HG02571 (cell line): ENCODE measurements around the gene HSF2BP.
"Not testable (repeated sequence)": the region's sequence is repeated elsewhere in the genome, so short reads cannot be mapped to it uniquely, and the experiment has no call there.

ENCODE experiments used
- ATAC-seq: cut with Tn5 transposase; IDR thresholded peaks from one replicate; pipeline ENCODE4 v1.9.1; 2021; ENCODE audit warnings: mild to moderate bottlenecking, moderate library complexity; ENCODE audit not compliant: unreplicated experiment

HSF2BP gene

DNA sequence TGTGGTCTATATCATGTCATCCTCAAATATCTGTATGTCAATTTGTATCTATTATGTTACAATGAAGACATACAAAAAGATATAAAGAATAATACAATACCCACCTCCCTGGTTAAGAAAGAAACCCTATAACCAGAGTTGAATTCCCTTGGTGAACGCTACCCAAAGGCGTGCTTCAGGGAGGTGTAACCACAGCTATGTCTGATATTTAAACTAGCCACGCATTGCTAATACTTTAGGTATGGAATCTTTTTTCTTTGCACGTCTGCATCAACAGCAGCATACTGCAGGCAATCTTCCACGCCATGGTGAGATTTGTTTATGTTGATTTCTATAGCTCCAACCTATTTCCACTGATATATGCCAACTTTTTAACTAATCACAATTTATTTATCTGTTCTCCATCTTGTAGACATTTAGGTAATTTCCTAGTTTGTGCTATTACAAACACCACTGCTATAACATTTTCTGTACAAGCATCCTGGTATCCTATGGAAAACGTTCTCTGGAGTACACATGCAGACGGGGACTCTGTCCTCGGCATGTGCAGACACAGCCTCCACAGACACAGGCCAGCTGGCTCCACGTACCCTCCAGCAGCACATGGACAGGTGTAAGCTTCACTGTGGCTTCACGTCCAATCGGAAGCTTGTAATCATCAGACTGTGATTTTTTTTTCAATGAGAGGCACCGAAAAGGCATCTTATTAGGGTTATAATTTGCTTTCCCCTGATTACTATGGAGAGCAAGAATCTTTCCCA is 58.5 kb downstream of the HSF2BP start:
- no peak for ATAC-seq

DNA sequence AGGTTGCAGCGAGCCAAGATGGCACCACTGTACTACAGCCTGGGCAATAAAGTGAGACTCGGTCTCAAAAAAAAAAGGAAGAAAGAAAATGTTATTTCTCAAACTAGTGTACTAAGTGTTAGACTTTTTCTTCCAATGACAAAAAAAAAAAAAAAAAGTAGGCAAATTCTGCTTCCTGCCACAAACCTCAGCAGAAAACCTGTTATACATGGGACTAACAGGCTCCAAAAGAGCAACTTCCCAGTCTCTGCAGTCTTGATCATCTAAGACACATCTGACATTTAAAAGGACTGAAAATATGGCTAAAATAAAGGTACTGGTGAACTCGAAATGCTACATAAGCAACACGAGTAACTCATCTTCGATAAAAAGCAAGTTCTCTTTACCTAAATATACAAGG is 59.6 kb downstream of the HSF2BP start:
- no peak for ATAC-seq

DNA sequence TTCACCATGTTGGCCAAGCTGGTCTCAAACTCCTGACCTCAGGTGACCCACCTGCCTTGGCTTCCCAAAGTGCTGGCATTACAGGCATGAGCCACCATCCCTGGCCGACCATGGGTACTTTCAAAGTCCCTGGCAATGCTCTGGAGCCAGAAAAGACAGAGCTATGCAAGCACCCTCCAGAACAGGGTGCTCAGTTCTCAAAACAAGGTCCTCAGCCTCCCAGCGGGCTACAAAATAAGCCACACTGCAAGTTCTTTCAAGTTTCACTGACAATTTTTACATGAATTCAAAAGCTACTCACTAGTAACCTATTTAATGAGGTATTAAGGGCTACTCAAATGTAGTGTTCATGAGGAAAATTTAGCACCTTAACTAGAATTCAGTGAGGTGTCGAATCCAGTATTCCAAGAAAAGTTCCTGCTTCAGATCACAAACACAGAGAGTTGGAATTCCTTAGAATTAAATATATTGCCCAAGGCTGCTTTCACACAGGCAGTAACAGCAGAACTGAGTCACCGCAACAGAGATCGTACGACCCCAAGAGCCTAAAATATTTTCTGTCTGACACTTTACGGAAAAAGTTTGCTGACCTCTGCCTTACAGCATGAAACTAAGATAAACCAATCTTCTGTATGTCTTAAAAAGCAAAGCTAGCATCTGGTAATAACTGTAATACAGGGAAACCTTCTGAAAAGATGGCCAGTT is 60.7 kb downstream of the HSF2BP start:
- ATAC-seq = no peak

DNA sequence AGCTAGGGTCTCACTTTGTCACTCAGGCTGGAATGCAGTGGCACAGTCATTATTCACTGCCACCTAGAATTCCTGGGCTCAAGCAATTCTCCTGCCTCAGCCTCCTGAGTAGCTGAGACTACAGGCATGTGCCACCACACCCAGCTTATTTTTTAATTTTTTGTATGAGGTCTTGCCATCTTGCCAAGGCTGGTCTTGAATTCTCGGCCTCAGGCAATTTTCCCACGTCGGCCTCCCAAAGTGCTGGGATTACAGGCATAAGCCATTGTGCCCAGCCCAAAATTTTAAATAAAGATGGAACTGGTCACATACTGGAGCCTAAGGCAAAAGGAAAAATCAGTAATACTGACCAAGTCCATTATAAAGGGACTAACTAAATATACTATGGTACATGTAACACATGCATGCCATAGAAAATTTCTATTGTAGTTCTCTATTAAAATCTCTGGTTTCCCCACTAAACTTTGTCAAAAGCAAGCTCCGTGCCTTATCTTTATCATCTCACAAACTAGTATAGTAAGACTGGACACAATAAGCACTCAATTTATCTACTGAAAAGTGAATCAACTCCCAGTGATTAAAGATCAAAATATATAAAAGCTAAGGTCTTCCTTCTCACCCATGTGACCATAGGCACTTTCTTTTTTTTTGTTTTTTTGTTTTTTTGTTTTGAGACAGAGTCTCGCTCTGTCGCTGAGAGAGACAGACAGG is 61.6 kb downstream of the HSF2BP start:
- ATAC-seq = no peak

DNA sequence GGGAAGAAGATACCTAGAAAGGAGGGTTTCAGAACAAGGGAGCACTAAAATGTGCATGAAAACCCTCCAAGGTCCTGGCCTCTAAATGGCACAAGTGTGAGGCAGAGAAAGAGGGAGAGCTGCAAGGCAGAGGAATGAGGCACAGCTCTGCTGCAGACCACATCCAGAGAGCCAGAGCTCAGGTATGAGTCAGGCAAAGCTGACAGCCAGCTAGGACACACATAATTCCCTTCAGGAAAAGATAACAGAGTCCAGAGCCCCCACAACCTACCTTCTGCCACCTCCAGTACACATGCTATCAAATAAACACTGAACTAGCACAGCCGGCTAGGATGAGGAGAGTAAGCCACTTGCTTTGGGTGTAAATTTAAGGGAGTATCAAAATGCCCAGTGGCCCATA is 62.2 kb downstream of the HSF2BP start:
- ATAC-seq = no peak

DNA sequence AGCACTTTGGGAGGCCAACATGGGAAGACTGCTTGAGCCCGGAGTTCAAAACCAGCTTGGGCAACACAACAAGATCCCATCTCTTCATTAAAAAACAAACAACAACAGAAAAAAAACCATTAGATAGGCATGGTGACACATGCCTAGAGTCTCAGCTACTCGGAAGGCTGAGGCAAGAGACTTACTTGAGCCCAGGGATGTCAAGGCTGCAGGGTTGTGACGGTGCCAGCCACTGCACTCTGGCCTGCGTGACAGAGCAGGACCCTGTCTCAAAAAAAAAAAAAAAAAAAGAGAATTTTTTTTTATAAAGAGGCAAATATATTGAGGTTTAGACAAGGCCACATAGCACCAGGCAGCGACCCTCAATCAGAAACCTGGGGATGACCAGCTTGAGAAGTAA is 62.7 kb downstream of the HSF2BP start:
- no peak for ATAC-seq

DNA sequence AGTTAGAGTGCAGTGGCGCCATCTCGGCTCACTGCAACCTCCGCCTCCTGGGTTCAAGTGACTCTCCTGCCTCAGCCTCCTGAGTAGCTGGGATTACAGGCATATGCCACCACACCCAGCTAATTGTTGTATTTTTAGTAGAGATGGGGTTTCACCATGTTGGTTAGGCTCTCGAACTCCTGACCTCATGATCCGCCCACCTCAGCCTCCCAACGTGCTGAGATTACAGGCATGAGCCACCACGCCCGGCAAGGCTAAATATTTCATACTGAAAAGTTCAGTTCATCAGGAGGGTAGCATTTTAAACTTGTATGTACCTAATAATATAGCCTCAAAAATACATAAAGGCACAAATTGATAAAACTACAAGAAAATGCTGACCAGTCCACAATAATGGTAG is 63.5 kb downstream of the HSF2BP start:
- not testable (repeated sequence) for ATAC-seq

DNA sequence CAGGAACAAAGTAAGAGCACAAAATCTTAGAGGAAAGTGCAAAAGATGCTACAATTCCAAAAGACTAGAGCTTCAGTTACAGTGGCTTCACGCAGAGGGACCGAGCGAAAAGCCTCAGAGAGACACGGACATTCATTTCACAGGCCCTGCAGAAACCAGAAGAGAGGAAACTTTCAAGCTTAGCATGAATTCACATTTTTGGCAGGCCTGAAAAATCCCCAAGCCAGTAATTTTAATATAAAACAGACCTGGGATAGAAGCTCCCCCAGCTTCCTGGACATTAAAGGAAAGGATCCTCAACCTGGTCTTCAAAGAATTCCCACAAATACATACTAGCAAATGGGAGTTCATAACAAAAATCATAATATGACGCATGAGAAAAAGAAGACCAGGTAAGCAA is 66.2 kb downstream of the HSF2BP start:
- ATAC-seq = no peak

DNA sequence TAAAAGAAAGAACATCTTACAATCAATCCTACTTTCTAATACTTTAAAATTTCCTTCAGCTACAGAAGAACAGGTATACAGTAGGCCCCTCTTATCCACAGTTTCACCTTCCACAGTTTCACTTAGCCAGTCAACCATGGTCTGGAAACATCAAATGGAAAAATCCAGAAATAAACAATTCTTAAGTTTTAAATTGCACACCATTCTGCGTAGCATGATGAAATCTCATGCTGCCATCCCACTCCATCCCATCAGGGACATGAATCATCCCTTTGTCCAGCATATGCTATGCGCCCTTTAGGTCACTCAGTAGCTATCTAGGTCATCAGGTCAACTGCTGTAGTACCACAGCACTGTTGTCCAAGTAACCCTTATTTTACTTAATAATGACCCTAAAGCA is 67.7 kb downstream of the HSF2BP start:
- ATAC-seq = no peak

DNA sequence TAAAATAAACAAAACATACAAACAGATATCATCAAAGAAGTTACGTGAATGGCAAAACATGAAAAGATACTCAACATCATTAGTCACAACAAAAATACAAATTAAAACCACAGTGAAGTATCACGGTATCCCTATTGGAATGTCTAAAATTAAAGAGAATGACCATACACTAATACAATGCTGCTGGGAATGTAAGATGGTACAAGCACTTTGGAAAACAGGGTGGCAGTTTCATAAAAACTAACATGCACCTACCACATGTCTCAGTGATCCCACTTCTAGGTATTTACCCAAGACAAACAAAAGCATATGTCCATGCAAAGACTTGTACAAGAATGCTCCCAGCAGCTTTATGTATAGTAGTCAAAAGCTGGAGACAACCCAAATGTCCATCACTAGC is 69.1 kb downstream of the HSF2BP start:
- ATAC-seq = no peak

DNA sequence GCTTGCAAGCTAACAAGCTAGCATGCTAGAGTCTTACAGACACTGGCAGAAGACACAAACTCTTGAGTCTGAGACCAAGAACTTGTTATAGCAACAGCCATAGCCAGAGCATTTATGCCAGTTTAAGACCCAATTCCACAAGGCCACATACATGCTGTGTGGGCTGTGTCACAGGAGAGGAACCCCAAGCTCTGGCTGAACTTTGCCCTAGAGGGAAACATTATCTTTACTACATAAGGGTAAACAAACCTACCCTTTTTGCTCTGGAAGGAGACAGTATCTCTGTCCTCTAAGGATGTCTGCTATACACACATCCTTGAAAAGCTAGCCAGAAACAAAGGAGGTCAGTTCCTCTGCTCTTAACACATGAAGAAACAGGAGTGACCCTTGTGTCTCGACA is 70.3 kb downstream of the HSF2BP start:
- no peak for ATAC-seq

DNA sequence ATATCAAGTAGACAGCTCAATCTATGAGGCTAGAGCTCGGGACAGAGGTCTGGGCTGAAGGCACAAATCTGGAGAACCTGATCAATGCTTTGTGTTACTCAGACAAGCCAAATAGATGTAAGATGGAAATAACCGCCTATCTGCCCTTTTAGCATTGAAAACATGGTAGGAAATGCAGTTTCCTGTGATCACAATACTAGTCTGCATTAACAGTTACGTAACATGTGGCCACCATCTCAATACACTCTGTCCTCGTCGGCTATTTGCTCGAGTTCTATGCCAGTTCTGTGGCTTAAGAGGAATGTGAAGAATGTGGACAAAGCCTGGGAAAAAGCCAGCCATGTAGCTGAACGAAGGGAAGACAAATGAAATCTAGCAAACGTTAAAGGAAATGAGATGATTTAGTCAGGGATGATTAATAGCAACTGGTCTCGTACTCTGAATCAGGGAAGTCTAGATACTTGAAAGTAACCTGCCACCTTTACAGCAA is 73.3 kb downstream of the HSF2BP start:
- no peak for ATAC-seq

DNA sequence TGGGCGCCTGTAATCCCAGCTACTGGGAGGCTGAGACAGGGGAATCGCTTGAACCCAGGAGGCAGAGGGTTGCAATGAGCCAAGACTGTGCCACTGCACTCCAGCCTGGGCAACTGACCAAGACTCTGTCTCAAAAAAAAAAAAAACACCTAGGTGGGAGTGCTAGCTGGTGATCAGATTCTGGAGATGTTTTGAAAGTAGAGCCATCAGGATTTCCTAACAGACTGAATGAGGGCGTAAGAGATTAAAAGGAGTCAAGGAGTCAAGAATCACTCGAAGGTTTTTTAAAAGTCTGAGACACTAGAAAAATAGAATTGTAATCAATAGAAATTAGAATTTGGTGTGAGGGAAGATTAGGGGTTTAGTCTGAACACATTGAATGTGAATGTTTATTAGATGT is 73.8 kb downstream of the HSF2BP start:
- ATAC-seq = no peak

DNA sequence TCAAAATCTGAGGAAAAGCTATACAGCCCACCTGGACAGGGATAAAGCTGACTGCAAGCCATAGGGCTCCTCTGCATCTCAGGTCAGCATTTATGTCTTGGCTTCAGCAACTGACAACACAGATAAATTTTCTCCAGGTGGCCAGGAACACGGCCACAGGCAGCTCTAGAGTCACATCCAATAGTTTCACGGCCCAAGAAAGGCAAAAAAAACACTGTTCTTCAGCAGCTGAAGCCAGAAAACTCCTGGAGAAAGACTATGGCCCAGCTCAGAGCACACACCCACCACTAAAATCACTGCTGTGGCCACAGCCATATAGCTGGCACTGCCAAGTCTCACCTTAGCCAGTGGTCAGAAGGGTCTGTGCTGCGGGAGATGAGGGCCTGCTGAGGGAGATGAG is 77.8 kb downstream of the HSF2BP start:
- ATAC-seq = no peak

DNA sequence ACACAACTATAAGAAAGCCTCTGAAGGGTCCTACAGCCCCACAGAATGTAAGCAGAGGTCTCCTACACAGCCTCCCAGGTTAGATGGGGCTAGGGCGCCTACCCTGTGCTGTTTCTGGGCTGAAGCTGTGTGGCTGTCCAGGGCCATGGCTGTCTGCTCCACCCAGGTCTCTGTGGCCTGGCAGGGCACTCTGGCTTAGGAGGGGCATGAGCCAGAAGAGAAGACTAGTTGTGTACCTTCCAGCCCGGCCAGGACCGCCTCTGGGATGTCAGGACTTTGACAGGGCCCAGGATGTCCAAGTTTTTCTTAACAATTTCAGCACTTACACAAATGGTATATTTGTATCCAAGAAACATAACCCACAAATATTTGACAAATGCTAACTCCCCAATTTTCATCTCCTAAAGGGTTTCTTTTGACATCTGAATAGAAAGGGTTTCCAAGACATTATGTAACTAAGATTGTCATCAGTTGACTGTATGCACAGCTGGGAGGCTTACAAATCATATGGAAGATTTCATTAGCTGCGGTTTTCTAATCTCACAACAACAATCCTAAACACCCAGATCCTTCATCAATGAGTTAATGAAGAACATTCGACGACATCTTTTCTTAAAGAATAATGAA is 80.5 kb downstream of the HSF2BP start:
- ATAC-seq = no peak

DNA sequence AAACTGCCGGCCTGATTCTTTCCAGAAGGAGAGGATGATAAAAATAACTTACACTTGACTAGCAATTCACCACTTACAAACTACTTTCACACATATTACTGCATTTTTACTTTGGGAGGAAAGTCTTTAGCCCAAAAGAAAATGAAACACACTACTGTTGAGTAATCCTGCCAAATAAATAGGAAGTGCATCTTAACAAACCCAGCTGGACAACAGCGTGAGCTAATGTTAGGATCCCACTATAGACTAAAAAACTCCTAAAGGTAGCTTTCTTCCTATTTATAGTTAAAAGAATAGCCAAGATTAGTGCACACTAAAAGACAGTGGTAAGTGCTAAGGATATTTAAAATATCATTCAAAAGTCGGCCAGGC is 83.8 kb downstream of the HSF2BP start:
- no peak for ATAC-seq

DNA sequence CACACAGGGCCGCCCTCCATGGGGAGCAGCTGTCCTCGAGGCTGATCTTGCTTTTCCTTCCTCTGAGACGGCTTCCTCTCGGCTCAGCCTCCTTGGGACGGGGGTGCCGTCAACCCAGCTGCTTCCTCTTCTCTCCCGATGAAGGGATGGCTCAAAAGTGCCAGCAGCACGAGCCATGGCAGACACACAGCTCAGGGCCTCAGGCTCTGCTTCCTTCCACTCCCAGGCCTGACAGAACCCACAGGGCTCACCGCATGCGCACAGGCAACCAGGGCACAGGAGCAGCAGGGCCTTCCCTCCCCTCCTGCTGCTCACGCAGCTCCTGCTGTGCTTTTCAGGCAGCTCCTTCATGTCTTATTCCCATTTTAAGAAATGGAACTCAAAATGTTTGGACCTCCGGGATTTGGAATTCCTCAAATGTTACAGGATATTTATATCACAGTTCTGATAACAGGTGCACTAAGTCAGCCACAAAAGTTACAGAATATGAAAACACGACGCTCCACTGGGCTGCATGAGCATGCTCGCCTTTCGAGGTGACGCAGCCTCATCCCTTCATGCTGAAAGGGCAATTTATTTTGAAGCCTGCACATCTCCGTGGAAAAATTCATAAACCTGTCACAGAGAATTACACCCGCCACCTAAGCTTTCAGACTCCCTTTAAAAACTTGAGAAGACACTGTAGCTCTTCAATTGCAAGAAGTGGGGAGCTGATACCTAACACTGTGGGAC is 84.4 kb downstream of the HSF2BP start:
- ATAC-seq = no peak

DNA sequence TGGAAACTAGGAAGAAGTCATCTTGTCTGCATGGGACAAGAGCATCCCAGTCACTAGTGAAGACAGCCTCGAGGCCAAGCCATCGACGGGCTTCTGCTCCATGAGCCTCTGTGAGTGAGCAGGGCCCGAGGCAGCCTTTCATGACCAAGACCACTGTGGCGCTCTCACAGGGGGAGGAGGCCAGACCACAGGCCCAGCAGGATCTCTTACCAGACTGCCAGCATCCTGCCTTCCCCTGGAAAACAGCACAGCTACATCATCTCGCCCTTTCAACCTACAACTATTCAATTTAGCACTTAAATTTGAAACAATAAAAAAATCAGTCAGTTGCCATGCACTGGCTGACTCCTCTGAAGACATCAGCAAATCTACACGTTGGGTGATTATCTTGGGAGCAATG is 85.4 kb downstream of the HSF2BP start:
- ATAC-seq = no peak

DNA sequence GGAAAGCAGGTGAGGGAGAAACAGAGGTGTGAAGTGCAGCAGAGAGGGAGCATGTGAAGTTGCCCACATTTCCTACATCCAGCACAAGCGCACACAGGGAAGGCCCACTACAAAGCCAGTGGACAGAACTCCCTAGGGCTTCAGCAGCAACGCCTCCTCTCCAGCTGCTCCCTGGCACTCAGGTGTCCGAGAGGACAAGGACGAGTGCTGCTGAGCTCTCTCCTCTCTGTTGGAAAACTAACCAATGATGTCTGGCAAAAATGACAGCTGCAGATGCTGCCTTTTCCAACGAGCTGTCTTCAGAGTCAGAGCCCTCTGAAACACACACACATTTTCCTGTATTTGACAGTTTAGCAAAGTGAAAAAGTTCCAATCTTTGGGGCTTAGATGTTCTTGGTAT is 86.8 kb downstream of the HSF2BP start:
- no peak for ATAC-seq

DNA sequence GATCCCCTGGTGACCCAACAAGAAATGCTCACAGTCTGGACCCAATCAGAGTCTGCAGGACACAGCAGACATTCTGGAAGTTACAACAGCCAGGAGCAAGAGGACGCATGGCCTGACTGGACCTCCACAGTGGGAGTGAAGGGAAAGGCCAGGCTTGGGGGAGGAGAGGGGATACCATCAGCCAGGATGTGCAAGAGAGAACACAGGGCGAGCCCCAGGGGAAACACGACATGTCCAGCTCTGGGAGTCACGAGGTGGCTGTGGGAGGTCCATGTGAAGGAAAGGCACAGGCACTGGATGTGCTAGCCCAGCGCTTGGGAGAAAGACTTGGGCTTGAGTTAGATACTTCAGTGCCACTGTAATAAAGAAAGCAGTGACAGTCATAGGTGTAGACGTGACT is 87.3 kb downstream of the HSF2BP start:
- ATAC-seq = no peak

DNA sequence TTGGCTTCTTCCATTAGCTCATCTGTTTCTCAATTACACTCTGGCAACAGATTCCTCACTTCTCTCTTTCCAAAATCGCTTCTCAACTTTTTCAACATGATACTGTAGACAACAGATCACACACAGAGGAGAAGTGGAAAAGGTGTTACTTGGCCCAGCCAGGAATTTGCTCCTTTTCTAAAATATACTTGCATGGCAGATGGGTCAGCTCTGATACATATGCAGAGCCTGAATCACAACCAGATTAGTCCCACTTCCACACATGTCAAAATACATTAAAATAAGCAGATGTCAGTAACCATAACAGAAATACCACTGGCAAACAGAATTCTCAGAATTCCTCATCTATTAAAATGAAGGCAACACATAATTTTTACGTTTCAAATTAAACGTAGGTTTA is 89.1 kb downstream of the HSF2BP start:
- not testable (repeated sequence) for ATAC-seq
